A673 (cell line): Measurements from ENCODE around the gene LAMTOR3.

Experiments
- CTCF ChIP-seq: fragments of 300-800, 200-600 bp; sonication (generic); conservative IDR thresholded peaks from 2 replicates; pipeline ENCODE4 v1.5.1; 2017; ENCODE audit warnings: low read depth, mild to moderate bottlenecking, antibody characterized with exemption, low read length, moderate library complexity, mixed read lengths
- EZH2 ChIP-seq: fragments of 200-600 bp; sonication (generic); IDR thresholded peaks from 2 replicates; pipeline ENCODE4 v1.6.1; 2017; ENCODE audit warnings: borderline replicate concordance, low read depth, mild to moderate bottlenecking, mixed read lengths, antibody characterized with exemption, low read length; ENCODE audit not compliant: poor library complexity, severe bottlenecking

DNA sequence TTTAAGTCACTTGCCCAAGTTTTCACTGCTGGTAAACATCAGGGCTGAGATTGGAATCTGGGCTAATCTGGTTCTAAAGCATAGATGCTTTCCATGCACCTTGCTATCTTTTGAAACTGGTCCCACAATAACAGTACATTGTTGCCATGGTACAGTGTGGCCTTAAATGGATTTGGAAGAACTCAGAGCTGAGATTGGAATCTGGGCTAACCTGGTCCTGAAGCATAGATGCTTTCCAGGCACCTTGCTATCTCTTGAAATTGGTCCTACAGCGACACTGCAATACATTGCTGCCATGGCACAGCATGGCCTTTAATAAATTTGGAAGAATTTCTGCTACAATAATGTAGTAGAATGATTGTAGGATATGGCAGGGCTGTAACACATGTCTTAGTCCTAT is 49.0 kb downstream of the LAMTOR3 start:
- no peak for TF ChIP-seq CTCF
- no peak for TF ChIP-seq EZH2
